HepG2 (cell line): ENCODE measurements around the gene VAT1L. TPM values are rescaled to one million over a fixed set of nuclear protein-coding genes. Genes with fewer than 3 reads are reported as not detected.

Experiments
- ATAC-seq: fragments of 200-7000 bp; cut with Tn5 transposase; 3 replicates; pipeline ENCODE4 v1.9.1; 2020; ENCODE audit warnings: mild to moderate bottlenecking, moderate library complexity
- BruUV-seq: library from RNA; stranded (reverse); fragments of 400-500 nt; replicated peaks from 2 replicates; lab custom pipeline; 2021; lab: Mats Ljungman, UMichigan
- CTCF ChIA-PET: fragments of 300-600 bp; formaldehyde crosslinking; extraction: SDS; loops from one replicate; lab custom pipeline; 2021; ENCODE audit warnings: low total read pairs, inconsistent platforms, low intra/inter-chr PET ratio; lab: Yijun Ruan, JAX
- POLR2A ChIA-PET: fragments of 350-600 bp; sonication (Branson Sonifier 250); formaldehyde crosslinking; loops from one replicate; lab custom pipeline; 2020; ENCODE audit warnings: antibody characterized with exemption, inconsistent platforms; lab: Yijun Ruan, JAX
- DNase-seq: peaks from one replicate; pipeline ENCODE4 v3.0.0-alpha.2; 2015; ENCODE audit warnings: low spot score
- FAIRE-seq: peaks from 3 replicates; lab custom pipeline; 2011; peaks lifted over from hg19 to GRCh38; lab: Jason Lieb, UNC
- H2AFZ ChIP-seq: one replicate; pipeline ENCODE4 v1.6.1; 2011; ENCODE audit warnings: low read length, inconsistent platforms
- H3K27ac ChIP-seq: fragments of 300-600 bp; 3 replicates; pipeline ENCODE4 v1.8.0; 2011; ENCODE audit warnings: mixed run types, mild to moderate bottlenecking, mixed read lengths, low read length, inconsistent platforms; ENCODE audit not compliant: insufficient read depth; ENCODE audit errors: extremely low read length
- H3K27me3 ChIP-seq, 2 experiments: fragments of 200-600 bp in 1 of 2; 2 replicates in 1 of 2; 3 replicates in 1 of 2; pipeline versions ENCODE4 v1.6.0 to v1.8.0; 2011; ENCODE audit warnings: low read length in 2 of 2, mild to moderate bottlenecking in 2 of 2, moderate library complexity in 2 of 2, inconsistent platforms in 1 of 2; ENCODE audit not compliant: insufficient read depth in 2 of 2, control insufficient read depth in 1 of 2
- H3K36me3 ChIP-seq, 2 experiments: fragments of 200-600 bp in 1 of 2; replicated peaks in 1 of 2; 2 replicates in 1 of 2; 3 replicates in 1 of 2; pipeline versions ENCODE4 v1.5.1 to v1.8.0; 2011; ENCODE audit warnings: low read length in 2 of 2, inconsistent platforms in 1 of 2; ENCODE audit not compliant: insufficient read depth in 2 of 2, control insufficient read depth in 1 of 2
- H3K4me1 ChIP-seq: 2 replicates; pipeline ENCODE4 v1.5.1; 2012; ENCODE audit warnings: low read length, inconsistent platforms; ENCODE audit not compliant: insufficient read depth
- H3K4me2 ChIP-seq: 2 replicates; pipeline ENCODE4 v1.6.0; 2011; ENCODE audit warnings: low read depth, low read length, inconsistent platforms
- H3K4me3 ChIP-seq, 3 experiments: fragments of 200-600 bp in 1 of 3; sonication (generic), shearing (Covaris generic) in 1 of 3; replicated peaks in 1 of 3; 2 replicates each; pipeline ENCODE4 v1.5.1; 2011 to 2016; ENCODE audit warnings: low read length in 3 of 3, inconsistent platforms in 2 of 3, low read depth in 2 of 3, mild to moderate bottlenecking in 2 of 3, control low read depth in 1 of 3, mixed read lengths in 1 of 3; ENCODE audit not compliant: insufficient read depth in 1 of 3
- H3K79me2 ChIP-seq: one replicate; pipeline ENCODE4 v1.6.1; 2011; ENCODE audit warnings: low read length, inconsistent platforms; ENCODE audit not compliant: insufficient read depth
- H3K9ac ChIP-seq: 2 replicates; pipeline ENCODE4 v1.6.0; 2011; ENCODE audit warnings: mild to moderate bottlenecking, low read depth, low read length, inconsistent platforms; ENCODE audit not compliant: insufficient read depth
- H3K9me3 ChIP-seq: 2 replicates; pipeline ENCODE4 v1.5.1; 2012; ENCODE audit warnings: mild to moderate bottlenecking, low read length
- H4K20me1 ChIP-seq: 2 replicates; pipeline ENCODE4 v1.6.0; 2011; ENCODE audit warnings: inconsistent platforms, mild to moderate bottlenecking, low read length, moderate library complexity; ENCODE audit not compliant: insufficient read depth
- CBX5 ChIP-seq: sonication (generic); formaldehyde crosslinking; IDR thresholded peaks from 2 replicates; pipeline ENCODE4 v1.4.0; 2020; ENCODE audit warnings: missing genetic modification reagents, borderline replicate concordance
- ZNF282 ChIP-seq: fragments of 450-650 bp; IDR thresholded peaks from 2 replicates; pipeline ENCODE4 v1.6.1; 2018; ENCODE audit not compliant: partially characterized antibody
- ZNF883 ChIP-seq: sonication (generic); formaldehyde crosslinking; IDR thresholded peaks from 2 replicates; pipeline ENCODE4 v1.5.1; 2020; ENCODE audit warnings: mild to moderate bottlenecking, missing genetic modification reagents; ENCODE audit errors: not compliant biosample characterization
- WGBS: methylation state at CpG from one replicate; pipeline ENCODE4 v1.1.6; 2017; ENCODE audit warnings: low lambda C conversion rate; 5-methylcytosine and 5-hydroxymethylcytosine counted together
- in situ Hi-C: cut with HindIII; loops from 2 replicates; pipeline ENCODE4 v1.10.0; 2017; ENCODE audit warnings: low pct_unique_long_range_greater_than_20kb; ENCODE audit not compliant: extremely low pct_ligation_motif_present
- intact Hi-C: fragments of 100-400 bp; cut with micrococcal nuclease; formaldehyde crosslinking; loops from one replicate; pipeline ENCODE4 v1.10.0; 2022; ENCODE audit not compliant: unreplicated experiment
- polyA plus RNA-seq, 8 experiments: library from polyadenylated mRNA; depleted of rRNA in 3 of 8; stranded (reverse) in 7 of 8; unstranded in 1 of 8; fragments of >200 nt; fragmentation: Illumina TruSeq in 4 of 8; extraction: Trizol in 4 of 8; gene quantifications; 2 replicates each; pipeline versions ENCODE4 v1.2.1 to v1.2.3, GENCODE V29; 2011 to 2016; ENCODE audit warnings: low read depth in 4 of 8, missing spikeins in 1 of 8, mixed read lengths in 1 of 8; ENCODE audit not compliant: insufficient read depth in 1 of 8
- total RNA-seq, 5 experiments: library from RNA; depleted of rRNA; stranded (reverse); fragments of >200 nt; fragmentation: Illumina TruSeq; extraction: Trizol; gene quantifications; 2 replicates each; pipeline ENCODE4 v1.2.3, GENCODE V29; 2016; ENCODE audit warnings: low read depth in 1 of 5
- TF ChIP-seq, protein P1 (sequence below): sonication (generic); formaldehyde crosslinking; IDR thresholded peaks from 2 replicates; pipeline ENCODE4 v1.4.0; 2020; ENCODE audit warnings: mild to moderate bottlenecking, low read depth, missing genetic modification reagents
- TF ChIP-seq, protein P2 (sequence below): sonication (generic); formaldehyde crosslinking; IDR thresholded peaks from 2 replicates; pipeline ENCODE4 v1.4.0; 2020; ENCODE audit warnings: missing genetic modification reagents, borderline replicate concordance
- TF ChIP-seq, protein P3 (sequence below): sonication (generic); formaldehyde crosslinking; IDR thresholded peaks from 2 replicates; pipeline ENCODE4 v1.8.0; 2022; ENCODE audit warnings: low read depth, missing genetic modification reagents
- TF ChIP-seq, protein P4 (sequence below): sonication (generic); formaldehyde crosslinking; IDR thresholded peaks from 2 replicates; pipeline ENCODE4 v1.4.0; 2020; ENCODE audit warnings: mild to moderate bottlenecking, missing genetic modification reagents

The VAT1L gene
- total and polyA plus RNA-seq, 2 of the 13 experiments (the other 11 are each of a cell fraction or from before 2014, with no cell fraction given), result not detected

DNA sequence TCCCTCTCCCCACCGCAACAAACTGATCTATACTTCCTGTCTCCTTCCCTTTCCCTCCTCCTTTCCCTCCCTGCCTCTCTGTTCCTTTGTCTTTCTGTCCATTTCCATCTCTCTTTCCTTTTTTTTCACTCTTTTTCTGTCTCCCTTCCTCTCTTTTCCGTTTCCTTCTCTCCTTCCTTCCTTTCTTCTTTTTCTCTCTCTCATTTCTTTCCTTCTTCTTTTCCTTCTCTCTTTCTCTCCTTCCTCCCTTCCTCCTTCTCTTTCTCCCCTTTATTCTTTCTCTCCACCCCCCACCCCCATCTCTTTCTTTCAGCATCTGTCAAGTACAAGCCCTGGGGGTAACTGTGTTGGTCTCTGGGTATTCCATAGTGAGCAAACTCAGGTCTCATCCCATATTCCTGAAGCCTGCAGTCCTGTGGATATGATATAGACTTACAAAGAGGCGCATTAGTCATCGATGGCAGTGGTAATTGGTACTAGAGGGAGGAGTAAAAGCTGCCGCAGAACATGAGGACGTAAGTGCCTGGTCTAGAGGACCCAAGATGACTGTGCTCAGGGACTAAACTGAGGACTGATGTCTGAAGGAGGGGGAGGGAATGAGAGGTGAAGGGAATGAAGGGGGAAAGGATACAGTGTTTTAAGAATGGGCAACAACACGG is 50.4 kb downstream of the VAT1L start:
- Histone ChIP-seq H4K20me1 (no peaks in the 10 kb centered on the region), H3K27ac (no peak overlapping the region), H3K9me3 (no peaks in the 10 kb centered on the region), H3K4me2 (no peak overlapping the region), H3K36me3 (no peaks in the 10 kb centered on the region), H3K4me1 (peaks cover 14% of the 10 kb centered on the region), H2AFZ (no peak overlapping the region), H3K27me3 (peaks cover 0 to 12% of the 10 kb centered on the region in 2 experiments; a peak in 1 of 5 replicates), H3K9ac (no peak overlapping the region), H3K79me2 (no peaks in the 10 kb centered on the region), H3K4me3 (no peak overlapping the region)
- ChIA-PET CTCF (no interaction called here), POLR2A (no interaction called here)
- WGBS, result 47% methylated on average over 7 of the region's 7 CpGs
- no TSS peak for BruUV-seq
- in situ Hi-C loops (no loop called here), intact Hi-C loops (no loop called here)
- ATAC-seq, result no peak
- DNase-seq, result no peak
- FAIRE-seq, result no peak
- TF ChIP-seq, protein P1, sequence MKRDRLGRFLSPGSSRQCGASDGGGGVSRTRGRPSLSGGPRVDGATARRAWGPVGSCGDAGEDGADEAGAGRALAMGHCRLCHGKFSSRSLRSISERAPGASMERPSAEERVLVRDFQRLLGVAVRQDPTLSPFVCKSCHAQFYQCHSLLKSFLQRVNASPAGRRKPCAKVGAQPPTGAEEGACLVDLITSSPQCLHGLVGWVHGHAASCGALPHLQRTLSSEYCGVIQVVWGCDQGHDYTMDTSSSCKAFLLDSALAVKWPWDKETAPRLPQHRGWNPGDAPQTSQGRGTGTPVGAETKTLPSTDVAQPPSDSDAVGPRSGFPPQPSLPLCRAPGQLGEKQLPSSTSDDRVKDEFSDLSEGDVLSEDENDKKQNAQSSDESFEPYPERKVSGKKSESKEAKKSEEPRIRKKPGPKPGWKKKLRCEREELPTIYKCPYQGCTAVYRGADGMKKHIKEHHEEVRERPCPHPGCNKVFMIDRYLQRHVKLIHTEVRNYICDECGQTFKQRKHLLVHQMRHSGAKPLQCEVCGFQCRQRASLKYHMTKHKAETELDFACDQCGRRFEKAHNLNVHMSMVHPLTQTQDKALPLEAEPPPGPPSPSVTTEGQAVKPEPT (CRISPR knock-in tag), result no peak
- TF ChIP-seq, protein P2, sequence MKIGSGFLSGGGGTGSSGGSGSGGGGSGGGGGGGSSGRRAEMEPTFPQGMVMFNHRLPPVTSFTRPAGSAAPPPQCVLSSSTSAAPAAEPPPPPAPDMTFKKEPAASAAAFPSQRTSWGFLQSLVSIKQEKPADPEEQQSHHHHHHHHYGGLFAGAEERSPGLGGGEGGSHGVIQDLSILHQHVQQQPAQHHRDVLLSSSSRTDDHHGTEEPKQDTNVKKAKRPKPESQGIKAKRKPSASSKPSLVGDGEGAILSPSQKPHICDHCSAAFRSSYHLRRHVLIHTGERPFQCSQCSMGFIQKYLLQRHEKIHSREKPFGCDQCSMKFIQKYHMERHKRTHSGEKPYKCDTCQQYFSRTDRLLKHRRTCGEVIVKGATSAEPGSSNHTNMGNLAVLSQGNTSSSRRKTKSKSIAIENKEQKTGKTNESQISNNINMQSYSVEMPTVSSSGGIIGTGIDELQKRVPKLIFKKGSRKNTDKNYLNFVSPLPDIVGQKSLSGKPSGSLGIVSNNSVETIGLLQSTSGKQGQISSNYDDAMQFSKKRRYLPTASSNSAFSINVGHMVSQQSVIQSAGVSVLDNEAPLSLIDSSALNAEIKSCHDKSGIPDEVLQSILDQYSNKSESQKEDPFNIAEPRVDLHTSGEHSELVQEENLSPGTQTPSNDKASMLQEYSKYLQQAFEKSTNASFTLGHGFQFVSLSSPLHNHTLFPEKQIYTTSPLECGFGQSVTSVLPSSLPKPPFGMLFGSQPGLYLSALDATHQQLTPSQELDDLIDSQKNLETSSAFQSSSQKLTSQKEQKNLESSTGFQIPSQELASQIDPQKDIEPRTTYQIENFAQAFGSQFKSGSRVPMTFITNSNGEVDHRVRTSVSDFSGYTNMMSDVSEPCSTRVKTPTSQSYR (CRISPR knock-in tag), result no peak
- no peak for TF ChIP-seq CBX5
- TF ChIP-seq ZNF282, result no peak
- TF ChIP-seq, protein P3, sequence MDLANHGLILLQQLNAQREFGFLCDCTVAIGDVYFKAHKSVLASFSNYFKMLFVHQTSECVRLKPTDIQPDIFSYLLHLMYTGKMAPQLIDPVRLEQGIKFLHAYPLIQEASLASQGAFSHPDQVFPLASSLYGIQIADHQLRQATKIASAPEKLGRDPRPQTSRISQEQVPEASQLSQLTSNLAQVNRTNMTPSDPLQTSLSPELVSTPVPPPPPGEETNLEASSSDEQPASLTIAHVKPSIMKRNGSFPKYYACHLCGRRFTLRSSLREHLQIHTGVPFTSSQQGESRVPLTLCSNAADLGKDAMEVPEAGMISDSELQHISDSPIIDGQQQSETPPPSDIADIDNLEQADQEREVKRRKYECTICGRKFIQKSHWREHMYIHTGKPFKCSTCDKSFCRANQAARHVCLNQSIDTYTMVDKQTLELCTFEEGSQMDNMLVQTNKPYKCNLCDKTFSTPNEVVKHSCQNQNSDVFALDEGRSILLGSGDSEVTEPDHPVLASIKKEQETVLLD, result no peak
- TF ChIP-seq ZNF883 (CRISPR knock-in tag), result no peak
- TF ChIP-seq, protein P4, sequence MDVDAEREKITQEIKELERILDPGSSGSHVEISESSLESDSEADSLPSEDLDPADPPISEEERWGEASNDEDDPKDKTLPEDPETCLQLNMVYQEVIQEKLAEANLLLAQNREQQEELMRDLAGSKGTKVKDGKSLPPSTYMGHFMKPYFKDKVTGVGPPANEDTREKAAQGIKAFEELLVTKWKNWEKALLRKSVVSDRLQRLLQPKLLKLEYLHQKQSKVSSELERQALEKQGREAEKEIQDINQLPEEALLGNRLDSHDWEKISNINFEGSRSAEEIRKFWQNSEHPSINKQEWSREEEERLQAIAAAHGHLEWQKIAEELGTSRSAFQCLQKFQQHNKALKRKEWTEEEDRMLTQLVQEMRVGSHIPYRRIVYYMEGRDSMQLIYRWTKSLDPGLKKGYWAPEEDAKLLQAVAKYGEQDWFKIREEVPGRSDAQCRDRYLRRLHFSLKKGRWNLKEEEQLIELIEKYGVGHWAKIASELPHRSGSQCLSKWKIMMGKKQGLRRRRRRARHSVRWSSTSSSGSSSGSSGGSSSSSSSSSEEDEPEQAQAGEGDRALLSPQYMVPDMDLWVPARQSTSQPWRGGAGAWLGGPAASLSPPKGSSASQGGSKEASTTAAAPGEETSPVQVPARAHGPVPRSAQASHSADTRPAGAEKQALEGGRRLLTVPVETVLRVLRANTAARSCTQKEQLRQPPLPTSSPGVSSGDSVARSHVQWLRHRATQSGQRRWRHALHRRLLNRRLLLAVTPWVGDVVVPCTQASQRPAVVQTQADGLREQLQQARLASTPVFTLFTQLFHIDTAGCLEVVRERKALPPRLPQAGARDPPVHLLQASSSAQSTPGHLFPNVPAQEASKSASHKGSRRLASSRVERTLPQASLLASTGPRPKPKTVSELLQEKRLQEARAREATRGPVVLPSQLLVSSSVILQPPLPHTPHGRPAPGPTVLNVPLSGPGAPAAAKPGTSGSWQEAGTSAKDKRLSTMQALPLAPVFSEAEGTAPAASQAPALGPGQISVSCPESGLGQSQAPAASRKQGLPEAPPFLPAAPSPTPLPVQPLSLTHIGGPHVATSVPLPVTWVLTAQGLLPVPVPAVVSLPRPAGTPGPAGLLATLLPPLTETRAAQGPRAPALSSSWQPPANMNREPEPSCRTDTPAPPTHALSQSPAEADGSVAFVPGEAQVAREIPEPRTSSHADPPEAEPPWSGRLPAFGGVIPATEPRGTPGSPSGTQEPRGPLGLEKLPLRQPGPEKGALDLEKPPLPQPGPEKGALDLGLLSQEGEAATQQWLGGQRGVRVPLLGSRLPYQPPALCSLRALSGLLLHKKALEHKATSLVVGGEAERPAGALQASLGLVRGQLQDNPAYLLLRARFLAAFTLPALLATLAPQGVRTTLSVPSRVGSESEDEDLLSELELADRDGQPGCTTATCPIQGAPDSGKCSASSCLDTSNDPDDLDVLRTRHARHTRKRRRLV, result no peak
